SK-N-MC (cell line): Measurements from ENCODE around the gene FAR1.

Experiments
- EZH2 ChIP-seq: fragments of 200-600 bp; sonication (generic); IDR thresholded peaks from one replicate; pipeline ENCODE4 v1.6.1; 2017; ENCODE audit warnings: antibody characterized with exemption
- POLR2AphosphoS5 ChIP-seq: IDR thresholded peaks from 2 replicates; pipeline ENCODE4 v1.6.1; 2012; ENCODE audit warnings: mild to moderate bottlenecking, low read depth, low read length, borderline replicate concordance

GRCh38 chr11:13720940-13721339 lies 52.5 kb downstream of the FAR1 start:
- TF ChIP-seq EZH2, result no peak
- no peak for TF ChIP-seq POLR2AphosphoS5
